GOT3 (cell line): Measurements from ENCODE around the gene DUS2.

ENCODE experiments used
- DNase-seq: peaks from one replicate; lab custom pipeline; 2025; ENCODE audit warnings: mixed read lengths; lab: John Stamatoyannopoulos, UW

Gene DUS2

DNA sequence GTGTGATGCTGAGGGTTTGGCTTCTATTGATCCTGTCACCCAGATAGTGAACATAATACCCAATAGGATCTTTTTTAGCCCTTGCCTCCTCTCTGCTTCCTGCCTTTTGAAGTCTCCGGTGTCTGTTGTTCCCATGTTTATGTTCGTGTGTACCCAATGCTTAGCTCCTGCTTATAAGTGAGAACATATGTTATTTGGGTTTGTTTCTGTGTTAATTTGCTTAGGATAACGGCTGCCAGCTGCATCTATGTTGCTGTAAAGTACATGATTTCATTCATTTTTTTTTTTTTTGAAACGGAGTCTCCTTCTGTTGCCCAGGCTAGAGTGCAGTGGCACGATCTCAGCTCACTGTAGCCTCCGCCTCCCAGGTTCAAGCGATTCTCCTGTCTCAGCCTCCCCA lies 23.0 kb downstream of the DUS2 start:
- no peak for DNase-seq

GRCh38 chr16:68047987-68048386 lies 24.9 kb downstream of the DUS2 start:
- no peak for DNase-seq

DNA sequence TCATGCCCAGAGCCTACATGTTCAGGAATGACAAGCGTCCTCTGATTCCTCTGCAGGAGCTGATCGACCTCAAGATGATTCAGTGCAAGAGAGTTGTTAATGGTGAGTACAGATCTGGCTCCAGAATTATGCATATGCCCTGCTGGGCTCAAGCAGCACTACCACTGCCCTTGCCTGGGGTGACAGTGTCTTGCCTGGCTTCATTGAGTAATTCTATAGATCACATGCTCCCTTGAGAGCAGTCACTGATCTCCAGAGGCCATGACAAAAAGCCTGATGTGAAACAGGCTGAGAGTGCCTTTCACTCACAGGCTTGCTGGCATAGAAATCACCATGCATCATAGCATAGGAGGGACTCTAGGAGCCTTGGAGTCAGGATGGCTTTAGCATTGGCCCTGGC lies 26.4 kb downstream of the DUS2 start:
- DNase-seq = no peak

GRCh38 chr16:68055395-68055794 lies 32.3 kb downstream of the DUS2 start:
- no peak for DNase-seq

GRCh38 chr16:68059804-68060203 lies 36.7 kb downstream of the DUS2 start:
- no peak for DNase-seq

DNA sequence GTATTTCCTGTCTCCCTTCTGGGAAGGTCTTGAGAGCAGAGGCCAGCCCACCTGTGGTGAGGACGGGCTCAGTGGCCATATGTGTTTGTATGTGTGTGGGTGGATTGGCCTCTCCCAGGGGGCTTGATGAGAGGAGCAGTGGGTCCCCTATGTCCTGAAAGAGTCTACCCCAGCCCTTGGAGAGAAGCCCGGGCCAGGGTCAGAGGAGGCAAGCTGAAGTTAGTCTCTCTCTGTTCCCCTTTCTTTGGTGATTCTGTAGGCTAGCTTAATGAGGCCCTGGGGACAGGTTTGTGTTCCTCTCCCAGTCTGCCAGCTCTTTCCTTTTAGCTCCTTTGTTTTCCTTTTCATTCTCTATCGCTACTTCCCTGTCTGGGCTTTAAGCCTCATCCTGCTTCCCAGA lies 38.3 kb downstream of the DUS2 start:
- DNase-seq = no peak

DNA sequence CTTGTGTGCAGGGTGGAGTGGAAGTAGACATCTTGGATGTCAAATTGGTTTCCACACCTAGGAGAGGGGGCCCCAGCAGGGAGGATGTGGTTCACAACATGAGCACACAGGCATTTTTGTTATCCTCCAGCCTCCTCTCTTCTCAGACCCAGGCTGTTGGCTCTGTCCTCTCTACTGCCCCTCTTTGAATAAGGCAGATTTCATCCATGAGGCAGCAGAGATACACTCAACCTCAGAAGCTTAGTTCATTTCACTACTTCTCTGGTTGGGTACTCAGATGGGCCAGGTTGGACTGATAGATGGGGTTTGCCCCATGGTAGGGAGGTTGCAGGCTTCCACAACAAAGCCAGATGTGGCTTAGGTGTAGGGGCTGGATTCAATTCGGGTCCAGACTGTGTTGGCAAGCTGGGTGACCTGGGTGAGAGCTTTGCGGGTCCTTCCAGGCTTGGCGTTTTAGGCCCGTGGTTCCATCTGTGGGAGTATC lies 39.9 kb downstream of the DUS2 start:
- no peak for DNase-seq

DNA sequence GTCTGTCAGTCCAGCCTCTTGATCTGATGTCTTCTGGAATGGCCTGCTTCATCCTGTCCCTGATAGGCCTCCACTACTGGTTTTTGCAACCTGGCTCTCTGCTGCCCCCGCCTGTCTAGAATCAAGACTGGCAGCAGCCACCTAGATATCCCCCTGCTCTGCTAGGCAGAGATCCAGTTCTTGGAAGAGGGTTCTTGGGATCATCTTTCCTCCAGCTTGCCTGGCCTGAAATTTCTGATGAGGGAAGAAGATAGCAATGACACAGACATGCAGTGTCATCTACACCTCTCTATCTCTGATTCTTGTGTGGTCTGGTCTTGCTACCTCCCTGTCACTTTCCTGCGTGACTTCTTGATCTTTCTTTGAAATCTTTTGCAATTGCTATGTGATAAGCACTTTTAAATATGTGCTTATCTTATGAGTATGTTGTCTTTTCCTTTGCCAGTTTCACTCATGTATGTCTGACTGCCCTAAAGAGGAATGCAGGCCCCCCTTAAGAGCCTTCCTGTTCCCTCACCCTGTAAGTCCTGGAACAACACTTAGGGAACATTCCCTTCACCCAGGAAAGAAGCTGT lies 41.8 kb downstream of the DUS2 start:
- DNase-seq = peak; percentile 21

GRCh38 chr16:68065716-68066305 lies 42.7 kb downstream of the DUS2 start:
- no peak for DNase-seq

DNA sequence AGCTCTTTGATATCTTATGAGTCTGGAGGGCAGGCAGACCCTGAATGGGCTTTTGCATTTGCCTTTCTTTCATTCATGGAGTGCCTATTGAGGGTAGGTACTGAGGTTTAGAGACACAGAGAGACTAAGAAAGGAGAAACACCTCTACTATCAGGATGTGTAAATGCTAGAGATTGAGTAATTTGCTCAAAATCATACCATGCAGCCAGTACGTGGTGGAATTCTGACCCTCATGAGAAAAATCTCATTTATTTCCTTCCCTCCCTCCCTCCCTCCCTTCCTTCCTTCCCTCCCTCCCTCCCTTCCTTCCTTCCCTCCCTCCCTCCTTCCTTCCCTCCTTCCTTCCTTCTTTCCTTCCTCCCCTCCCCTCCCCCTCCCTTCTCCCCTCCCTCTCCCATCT lies 43.7 kb downstream of the DUS2 start:
- no peak for DNase-seq

DNA sequence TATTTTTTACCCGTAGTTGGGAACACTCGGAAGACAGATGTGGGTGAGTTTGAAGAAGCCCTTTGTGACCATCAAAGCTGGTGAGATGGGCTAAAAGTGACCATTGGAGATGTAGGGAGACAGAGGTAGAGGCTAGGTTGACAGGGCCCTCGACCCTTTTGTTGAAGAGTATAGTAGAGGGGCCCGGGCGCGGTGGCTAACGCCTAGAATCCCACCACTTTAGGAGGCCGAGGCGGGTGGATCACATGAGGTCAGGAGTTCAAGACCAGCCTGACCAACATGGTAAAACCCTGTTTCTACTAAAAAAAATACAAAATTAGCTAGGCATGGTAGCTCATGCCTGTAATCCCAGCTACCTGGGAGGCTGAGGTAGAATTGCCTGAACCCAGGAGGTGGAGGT lies 45.8 kb downstream of the DUS2 start:
- DNase-seq = no peak

DNA sequence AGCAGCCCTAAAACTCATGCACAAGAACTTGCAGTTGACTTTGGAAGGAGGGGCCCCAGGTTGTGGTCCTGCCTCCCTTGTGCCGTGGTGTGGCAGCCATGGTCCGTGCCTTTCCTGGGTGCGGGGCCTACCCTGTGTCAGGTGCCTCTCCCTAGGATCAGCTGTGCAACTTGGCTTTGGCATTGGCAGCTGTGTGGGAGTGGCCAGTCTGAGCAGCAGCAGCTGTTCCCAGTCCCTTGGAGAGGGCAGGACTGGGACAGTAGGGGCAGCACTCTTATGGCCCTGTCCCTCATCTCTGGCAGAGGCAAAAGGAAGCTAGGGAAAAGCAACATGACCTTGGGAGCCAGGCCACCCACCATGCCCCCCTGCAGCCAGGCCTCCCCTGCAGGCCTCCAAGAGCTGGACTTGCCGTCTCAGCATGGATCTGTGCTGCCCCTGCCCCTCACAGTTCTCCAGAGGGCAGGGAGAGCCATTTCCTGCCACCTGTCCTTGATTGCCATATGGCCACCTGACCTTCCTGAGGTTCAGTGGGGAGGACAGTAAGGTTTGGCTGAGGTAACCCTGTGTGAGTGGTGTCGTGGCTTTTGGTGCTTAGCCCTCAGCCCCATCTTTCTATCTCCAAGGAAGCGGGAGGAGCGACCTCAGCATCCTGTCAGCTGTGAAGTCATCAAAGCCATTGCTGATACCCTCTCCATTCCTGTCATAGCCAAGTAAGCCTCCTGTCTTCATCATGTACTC lies 46.6 kb downstream of the DUS2 start:
- DNase-seq = no peak

DNA sequence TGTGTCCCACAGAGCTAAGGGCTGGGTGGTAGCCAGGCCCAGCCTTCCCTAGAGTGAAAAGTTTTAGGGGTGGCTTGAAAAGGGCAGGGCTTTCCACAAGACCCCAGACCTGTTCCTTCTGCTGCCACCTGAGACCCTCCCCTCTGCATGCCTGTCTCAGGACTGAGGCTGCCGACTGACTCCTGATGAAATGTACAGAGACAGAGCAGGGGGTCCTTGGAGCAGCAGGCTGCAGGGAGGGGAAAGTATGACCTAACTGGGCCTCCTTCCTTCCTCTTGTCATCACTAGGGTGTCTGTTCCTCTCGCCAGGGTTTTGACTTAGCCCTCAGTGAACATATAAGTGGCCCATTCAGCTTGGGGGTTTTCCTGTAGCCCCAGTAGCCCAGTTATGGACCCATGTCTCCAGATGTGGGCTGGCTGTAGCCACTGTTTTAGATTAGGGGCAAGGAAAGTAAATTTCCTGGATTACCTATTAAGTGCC lies 47.2 kb downstream of the DUS2 start:
- DNase-seq = no peak

GRCh38 chr16:68070806-68071517 lies 47.9 kb downstream of the DUS2 start:
- DNase-seq = no peak

- no peak for DNase-seq
These were observed 48.4 kb downstream of the DUS2 start for GRCh38 chr16:68071518-68071901.

GRCh38 chr16:68072038-68072695 lies 49.1 kb downstream of the DUS2 start:
- no peak for DNase-seq

DNA sequence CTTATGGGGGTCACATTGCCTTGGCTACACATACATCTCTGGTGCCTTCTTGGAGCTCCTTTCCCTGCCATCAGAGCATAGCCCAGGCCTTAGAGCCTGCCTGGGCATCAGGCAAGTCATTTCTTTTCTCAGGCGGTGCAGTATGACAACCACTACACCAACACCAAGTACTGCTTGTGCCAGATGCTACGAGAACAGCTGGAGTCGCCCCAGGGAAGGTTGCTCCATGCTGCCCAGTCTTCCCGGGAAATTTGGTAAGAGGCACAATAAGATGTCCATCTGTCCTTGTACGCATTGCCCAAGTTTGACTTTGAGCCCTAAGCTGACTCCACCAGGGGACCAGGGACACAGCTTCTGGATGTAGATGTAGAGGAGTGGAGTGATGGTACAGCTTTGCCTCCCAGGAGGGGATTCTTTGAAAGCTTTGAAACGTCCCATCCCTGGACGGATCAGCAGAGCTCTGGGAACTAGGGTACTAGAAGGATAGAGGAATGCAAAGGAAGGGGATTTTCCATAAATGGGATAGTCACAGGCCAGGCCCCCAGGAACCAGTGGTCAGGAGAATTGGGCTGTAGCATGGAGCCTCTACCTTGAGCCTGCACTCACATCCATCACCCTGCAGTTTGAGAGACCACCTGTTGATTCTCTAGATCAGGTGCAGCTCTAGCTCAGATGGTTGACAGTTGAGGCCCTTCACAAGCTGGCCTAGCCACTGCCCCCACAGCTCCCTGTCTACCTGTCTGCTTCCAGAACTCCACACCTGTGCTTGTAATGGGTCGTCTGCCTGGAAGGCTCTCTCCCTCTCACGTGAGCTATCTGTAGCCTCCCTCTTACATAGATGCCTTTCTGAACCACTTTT lies 51.0 kb downstream of the DUS2 start:
- DNase-seq = no peak

DNA sequence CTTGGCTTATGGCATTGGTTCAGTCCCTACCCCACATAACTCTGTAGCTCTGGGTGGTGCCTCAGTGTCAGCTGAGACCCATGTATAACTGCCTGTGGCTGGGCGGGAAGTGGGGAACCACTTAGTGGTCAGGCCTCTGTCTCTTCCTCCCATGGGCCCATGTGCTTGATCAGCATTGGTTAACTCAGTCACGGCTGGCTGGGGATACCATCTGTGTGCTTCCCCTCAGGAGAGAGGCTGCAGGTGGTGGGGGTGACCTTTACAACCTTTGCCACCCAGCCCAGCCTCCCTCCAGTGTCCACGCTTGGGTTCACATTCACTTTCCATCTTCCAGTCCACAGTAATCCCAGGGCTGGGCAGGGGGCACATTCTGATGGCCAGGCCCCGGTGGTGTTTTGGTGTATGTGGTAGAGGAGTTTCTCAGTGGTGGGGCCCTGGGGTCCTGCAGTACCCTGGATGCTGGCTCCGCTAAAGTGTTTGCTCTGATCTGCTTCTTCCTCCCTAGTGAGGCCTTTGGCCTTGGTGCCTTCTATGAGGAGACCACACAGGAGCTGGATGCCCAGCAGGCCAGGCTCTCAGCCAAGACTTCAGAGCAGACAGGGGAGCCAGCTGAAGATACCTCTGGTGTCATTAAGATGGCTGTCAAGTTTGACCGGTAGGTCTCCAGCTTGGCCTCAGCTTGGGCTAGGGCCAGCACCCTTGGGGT lies 51.9 kb downstream of the DUS2 start:
- no peak for DNase-seq

- no peak for DNase-seq
These were observed 52.9 kb downstream of the DUS2 start for GRCh38 chr16:68075980-68076379.

DNA sequence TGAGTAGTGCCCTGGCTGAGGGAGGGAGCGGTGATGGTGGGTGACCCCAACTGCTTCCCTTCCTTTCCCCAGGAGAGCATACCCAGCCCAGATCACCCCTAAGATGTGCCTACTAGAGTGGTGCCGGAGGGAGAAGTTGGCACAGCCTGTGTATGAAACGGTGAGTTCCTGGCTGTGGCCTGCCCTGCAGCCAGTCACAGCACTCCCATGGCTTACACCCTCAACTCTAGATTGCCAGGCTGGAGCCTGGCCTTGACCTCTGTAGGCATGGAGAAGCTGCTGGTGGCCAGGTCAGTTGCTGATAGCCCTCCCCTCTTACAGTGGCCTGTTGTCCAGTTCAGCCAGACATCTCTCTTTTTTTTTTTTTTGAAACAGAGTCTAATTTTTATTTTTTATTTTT lies 53.5 kb downstream of the DUS2 start:
- DNase-seq = no peak
